Neural progenitor cell (in vitro differentiated cells): ENCODE measurements around the gene OSM. TPM values are rescaled to one million over a fixed set of nuclear protein-coding genes. Genes with fewer than 3 reads are reported as not detected.

ENCODE experiments used
- DNase-seq: peaks from one replicate; pipeline ENCODE4 v3.0.0-alpha.2; 2016; ENCODE audit warnings: low spot score
- H2AFZ ChIP-seq: fragments of 200-600 bp; sonication (generic); replicated peaks from 2 replicates; pipeline ENCODE4 v1.6.1; 2016; ENCODE audit warnings: antibody characterized with exemption
- H3F3A ChIP-seq: fragments of 200-600 bp; sonication (generic); 2 replicates; pipeline ENCODE4 v1.6.1; 2016; ENCODE audit warnings: antibody characterized with exemption, low read depth
- H3K27ac ChIP-seq: fragments of 200-600 bp; sonication (generic); 2 replicates; pipeline ENCODE4 v1.5.1; 2016; ENCODE audit warnings: mild to moderate bottlenecking
- H3K27me3 ChIP-seq: fragments of 200-600 bp; sonication (generic); 2 replicates; pipeline ENCODE4 v1.6.1; 2016; ENCODE audit warnings: mild to moderate bottlenecking, moderate library complexity
- H3K36me3 ChIP-seq: fragments of 200-600 bp; sonication (generic); 2 replicates; pipeline ENCODE4 v1.5.1; 2016
- H3K4me1 ChIP-seq: fragments of 200-600 bp; sonication (generic); 2 replicates; pipeline ENCODE4 v1.6.1; 2016; ENCODE audit warnings: mixed run types
- H3K4me2 ChIP-seq: fragments of 200-600 bp; sonication (generic); 2 replicates; pipeline ENCODE4 v1.6.1; 2016
- H3K4me3 ChIP-seq: fragments of 200-600 bp; sonication (generic); 2 replicates; pipeline ENCODE4 v1.5.1; 2016
- H3K79me2 ChIP-seq: fragments of 200-600 bp; sonication (generic); 2 replicates; pipeline ENCODE4 v1.6.1; 2016; ENCODE audit warnings: low read depth
- H3K9ac ChIP-seq: fragments of 200-600 bp; sonication (generic); 2 replicates; pipeline ENCODE4 v1.6.1; 2016
- H3K9me3 ChIP-seq: fragments of 200-600 bp; sonication (generic); 2 replicates; pipeline ENCODE4 v1.5.1; 2016; ENCODE audit warnings: low read depth
- H4K20me1 ChIP-seq: fragments of 200-600 bp; sonication (generic); 2 replicates; pipeline ENCODE4 v1.6.1; 2016; ENCODE audit warnings: low read depth
- H3K27ac Mint-ChIP-seq: 3 replicates; pipeline ENCODE4 v1.8.0; 2021; ENCODE audit warnings: mixed read lengths
- H3K27me3 Mint-ChIP-seq: 2 replicates; pipeline ENCODE4 v1.8.0; 2022; ENCODE audit warnings: low read depth, mild to moderate bottlenecking, inconsistent platforms, moderate library complexity, mixed read lengths; ENCODE audit not compliant: insufficient read depth
- H3K36me3 Mint-ChIP-seq: 3 replicates; pipeline ENCODE4 v1.8.0; 2021; ENCODE audit warnings: mixed read lengths
- H3K4me1 Mint-ChIP-seq: 3 replicates; pipeline ENCODE4 v1.8.0; 2021; ENCODE audit warnings: mixed read lengths
- H3K4me3 Mint-ChIP-seq: 3 replicates; pipeline ENCODE4 v1.8.0; 2021; ENCODE audit warnings: mild to moderate bottlenecking, moderate library complexity, mixed read lengths
- H3K9me3 Mint-ChIP-seq: 3 replicates; pipeline ENCODE4 v1.8.0; 2020; ENCODE audit warnings: mixed read lengths
- EZH2 ChIP-seq: fragments of 200-600 bp; sonication (generic); IDR thresholded peaks from 2 replicates; pipeline ENCODE4 v1.6.1; 2017; ENCODE audit warnings: antibody characterized with exemption, mild to moderate bottlenecking, moderate library complexity
- EZH2phosphoT487 ChIP-seq: fragments of 200-600 bp; sonication (generic); IDR thresholded peaks from 2 replicates; pipeline ENCODE4 v1.6.1; 2017; ENCODE audit warnings: antibody characterized with exemption
- total RNA-seq: library from RNA; depleted of rRNA; stranded (reverse); fragments of >200 nt; gene quantifications from 2 replicates; pipeline ENCODE4 v1.2.3, GENCODE V29; 2015; ENCODE audit warnings: low replicate concordance
- TF ChIP-seq, protein P1 (sequence below): fragments of 200-600 bp; sonication (generic); IDR thresholded peaks from 2 replicates; pipeline ENCODE4 v1.5.1; 2017; ENCODE audit warnings: antibody characterized with exemption, mild to moderate bottlenecking

Gene OSM
- total RNA-seq, 1 donor from 2014 or later, result not detected

DNA sequence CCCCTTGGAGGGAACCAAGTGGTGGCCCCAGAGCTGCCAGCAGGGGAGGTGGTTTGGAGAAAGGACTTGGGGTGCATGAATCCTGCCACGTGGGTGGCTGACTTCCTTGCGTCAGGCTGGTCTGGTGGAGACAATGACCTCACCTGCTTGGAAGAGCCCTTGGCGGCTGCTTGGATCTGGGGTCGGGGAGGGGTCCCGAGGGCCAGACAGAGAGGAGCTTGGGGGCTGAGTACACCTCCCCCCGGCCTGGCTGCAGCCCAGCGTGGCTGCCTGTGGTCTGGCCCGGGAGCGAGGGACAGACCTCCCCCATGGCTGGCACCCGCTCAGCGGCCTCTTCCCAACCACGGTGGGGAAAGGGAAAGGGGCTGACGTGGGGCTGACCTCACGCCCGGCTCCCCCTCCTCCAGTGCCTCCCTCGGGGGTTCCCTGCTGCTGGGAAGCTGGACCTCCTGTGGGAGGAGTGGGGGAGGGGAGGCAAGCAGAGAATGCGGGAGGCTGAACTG is 33.9 kb downstream of the OSM start:
- H3K36me3 ChIP-seq, result no peaks in the 10 kb centered on the region
- no peak overlapping the region for H2AFZ ChIP-seq
- H3K9me3 Mint-ChIP-seq, result peaks cover 2% of the 10 kb centered on the region
- H3K9ac ChIP-seq, result no peak overlapping the region
- H3K79me2 ChIP-seq, result no peaks in the 10 kb centered on the region
- H3K27me3 ChIP-seq, result no peaks in the 10 kb centered on the region
- no peak for DNase-seq
- H3K4me2 ChIP-seq, result no peak overlapping the region
- TF ChIP-seq, protein P1, sequence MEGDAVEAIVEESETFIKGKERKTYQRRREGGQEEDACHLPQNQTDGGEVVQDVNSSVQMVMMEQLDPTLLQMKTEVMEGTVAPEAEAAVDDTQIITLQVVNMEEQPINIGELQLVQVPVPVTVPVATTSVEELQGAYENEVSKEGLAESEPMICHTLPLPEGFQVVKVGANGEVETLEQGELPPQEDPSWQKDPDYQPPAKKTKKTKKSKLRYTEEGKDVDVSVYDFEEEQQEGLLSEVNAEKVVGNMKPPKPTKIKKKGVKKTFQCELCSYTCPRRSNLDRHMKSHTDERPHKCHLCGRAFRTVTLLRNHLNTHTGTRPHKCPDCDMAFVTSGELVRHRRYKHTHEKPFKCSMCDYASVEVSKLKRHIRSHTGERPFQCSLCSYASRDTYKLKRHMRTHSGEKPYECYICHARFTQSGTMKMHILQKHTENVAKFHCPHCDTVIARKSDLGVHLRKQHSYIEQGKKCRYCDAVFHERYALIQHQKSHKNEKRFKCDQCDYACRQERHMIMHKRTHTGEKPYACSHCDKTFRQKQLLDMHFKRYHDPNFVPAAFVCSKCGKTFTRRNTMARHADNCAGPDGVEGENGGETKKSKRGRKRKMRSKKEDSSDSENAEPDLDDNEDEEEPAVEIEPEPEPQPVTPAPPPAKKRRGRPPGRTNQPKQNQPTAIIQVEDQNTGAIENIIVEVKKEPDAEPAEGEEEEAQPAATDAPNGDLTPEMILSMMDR, result no peak
- no peak for TF ChIP-seq EZH2phosphoT487
- no peak for TF ChIP-seq EZH2
- no peak overlapping the region for H3K27ac ChIP-seq
- peaks cover 6% of the 10 kb centered on the region for H3K4me1 ChIP-seq
- H3K9me3 ChIP-seq, result no peaks in the 10 kb centered on the region
- H3K4me3 ChIP-seq, result no peak overlapping the region
- no peak overlapping the region for H3K27ac Mint-ChIP-seq
- H3K36me3 Mint-ChIP-seq, result no peaks in the 10 kb centered on the region
- H3F3A ChIP-seq, result no peaks in the 10 kb centered on the region
- H3K4me1 Mint-ChIP-seq, result peaks cover 45% of the 10 kb centered on the region
- H3K4me3 Mint-ChIP-seq, result no peak overlapping the region
- peaks cover 13% of the 10 kb centered on the region for H3K27me3 Mint-ChIP-seq
- no peaks in the 10 kb centered on the region for H4K20me1 ChIP-seq

DNA sequence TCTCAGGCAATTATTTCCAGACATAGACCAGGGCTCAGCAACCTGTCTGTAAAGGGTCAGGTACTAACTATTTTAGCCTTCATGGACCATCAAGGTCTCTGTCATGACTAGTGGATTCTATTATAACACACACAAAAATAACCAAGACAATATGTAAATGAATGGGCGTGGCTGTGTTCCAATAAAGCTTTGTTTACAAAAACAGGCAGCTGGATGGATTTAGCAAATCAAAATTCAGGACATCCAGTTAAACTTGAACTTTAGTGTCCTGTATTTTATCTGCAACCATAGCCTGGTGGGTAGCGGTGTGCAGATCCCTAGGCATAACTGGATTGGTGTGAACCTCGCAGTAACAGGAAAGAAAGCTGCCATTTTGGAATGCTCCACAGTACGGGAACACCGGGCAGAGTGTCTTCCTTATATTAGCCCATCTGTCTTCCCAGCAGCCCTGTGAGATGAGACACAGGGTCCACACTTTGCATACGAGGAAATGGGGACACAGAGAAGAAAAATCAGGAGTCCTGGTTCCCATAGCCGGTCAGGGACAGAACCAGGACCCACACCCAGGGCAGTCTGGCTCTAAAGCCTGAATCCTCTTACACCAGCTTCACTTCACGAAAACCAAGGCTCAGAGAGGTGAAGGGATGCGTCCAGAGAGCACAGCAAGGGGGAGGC is 35.7 kb downstream of the OSM start:
- Mint-ChIP-seq H3K4me3 (no peak overlapping the region), H3K4me1 (peaks cover 35% of the 10 kb centered on the region), H3K36me3 (no peaks in the 10 kb centered on the region), H3K27ac (no peak overlapping the region), H3K9me3 (no peaks in the 10 kb centered on the region), H3K27me3 (peaks cover 13% of the 10 kb centered on the region)
- Histone ChIP-seq H3K4me2 (no peak overlapping the region), H2AFZ (no peak overlapping the region), H3K4me3 (no peak overlapping the region), H3K9ac (no peak overlapping the region), H3K9me3 (no peaks in the 10 kb centered on the region), H3K27me3 (no peaks in the 10 kb centered on the region), H3K4me1 (peaks cover 2% of the 10 kb centered on the region), H3K27ac (no peak overlapping the region), H3F3A (no peaks in the 10 kb centered on the region), H3K36me3 (no peaks in the 10 kb centered on the region), H4K20me1 (no peaks in the 10 kb centered on the region), H3K79me2 (no peaks in the 10 kb centered on the region)
- no peak for DNase-seq
- TF ChIP-seq, protein P1, result no peak
- no peak for TF ChIP-seq EZH2
- no peak for TF ChIP-seq EZH2phosphoT487

DNA sequence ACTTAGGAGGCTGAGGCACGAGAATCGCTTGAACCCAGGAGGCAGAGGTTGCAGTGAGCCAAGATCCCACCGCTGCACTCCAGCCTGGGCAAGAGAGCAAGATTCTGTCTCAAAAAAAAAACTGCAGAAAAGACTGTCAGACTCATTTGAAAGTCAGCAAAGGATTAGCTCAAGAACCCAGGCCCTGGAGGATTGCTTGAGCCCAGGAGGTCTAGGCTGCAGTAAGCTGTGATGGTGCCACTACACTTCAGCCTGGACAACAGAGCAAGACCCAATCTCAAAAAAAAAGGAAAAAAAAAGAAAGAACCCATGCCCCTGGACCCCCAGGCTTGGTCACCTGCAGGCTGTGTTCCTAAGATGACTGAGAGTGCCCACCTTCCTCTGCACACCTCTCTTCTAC is 36.3 kb downstream of the OSM start:
- Histone ChIP-seq H3K4me3 (no peak overlapping the region), H3K27ac (no peak overlapping the region), H3K9me3 (no peaks in the 10 kb centered on the region), H4K20me1 (no peaks in the 10 kb centered on the region), H3K4me1 (no peaks in the 10 kb centered on the region), H3K9ac (no peak overlapping the region), H3K36me3 (no peaks in the 10 kb centered on the region), H3K27me3 (no peaks in the 10 kb centered on the region), H3K79me2 (no peaks in the 10 kb centered on the region), H3F3A (no peaks in the 10 kb centered on the region), H3K4me2 (no peak overlapping the region), H2AFZ (no peak overlapping the region)
- DNase-seq, result no peak
- no peak overlapping the region for H3K27ac Mint-ChIP-seq
- peaks cover 29% of the 10 kb centered on the region for H3K4me1 Mint-ChIP-seq
- H3K9me3 Mint-ChIP-seq, result no peaks in the 10 kb centered on the region
- H3K27me3 Mint-ChIP-seq, result peaks cover 14% of the 10 kb centered on the region
- H3K36me3 Mint-ChIP-seq, result no peaks in the 10 kb centered on the region
- H3K4me3 Mint-ChIP-seq, result no peak overlapping the region
- TF ChIP-seq, protein P1, result no peak
- TF ChIP-seq EZH2 (no peak), EZH2phosphoT487 (no peak)
